Measurements from ENCODE around the gene RINL.
A peak's percentile ranks its signal among the peaks of the same experiment; 100 is the strongest.
"Not testable (repeated sequence)": the region's sequence is repeated elsewhere in the genome, so short reads cannot be mapped to it uniquely, and the experiment has no call there.

The RINL gene

DNA sequence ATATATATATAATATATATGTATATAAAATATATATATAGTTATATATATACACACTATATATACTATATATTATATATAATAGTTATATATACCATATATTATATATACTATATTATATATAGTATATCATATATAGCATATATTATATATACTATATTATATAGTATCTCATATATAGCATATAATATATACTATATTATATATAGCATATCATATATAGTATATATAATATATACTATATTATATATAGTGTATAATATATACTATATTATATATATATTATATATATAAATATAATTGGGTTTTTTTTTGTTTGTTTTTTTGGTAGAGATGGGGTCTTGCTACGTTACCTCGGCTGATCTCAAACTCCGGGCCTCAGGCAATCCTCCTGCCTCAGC, 16.7 kb downstream of the RINL start:
- TF ChIP-seq, protein P1, sequence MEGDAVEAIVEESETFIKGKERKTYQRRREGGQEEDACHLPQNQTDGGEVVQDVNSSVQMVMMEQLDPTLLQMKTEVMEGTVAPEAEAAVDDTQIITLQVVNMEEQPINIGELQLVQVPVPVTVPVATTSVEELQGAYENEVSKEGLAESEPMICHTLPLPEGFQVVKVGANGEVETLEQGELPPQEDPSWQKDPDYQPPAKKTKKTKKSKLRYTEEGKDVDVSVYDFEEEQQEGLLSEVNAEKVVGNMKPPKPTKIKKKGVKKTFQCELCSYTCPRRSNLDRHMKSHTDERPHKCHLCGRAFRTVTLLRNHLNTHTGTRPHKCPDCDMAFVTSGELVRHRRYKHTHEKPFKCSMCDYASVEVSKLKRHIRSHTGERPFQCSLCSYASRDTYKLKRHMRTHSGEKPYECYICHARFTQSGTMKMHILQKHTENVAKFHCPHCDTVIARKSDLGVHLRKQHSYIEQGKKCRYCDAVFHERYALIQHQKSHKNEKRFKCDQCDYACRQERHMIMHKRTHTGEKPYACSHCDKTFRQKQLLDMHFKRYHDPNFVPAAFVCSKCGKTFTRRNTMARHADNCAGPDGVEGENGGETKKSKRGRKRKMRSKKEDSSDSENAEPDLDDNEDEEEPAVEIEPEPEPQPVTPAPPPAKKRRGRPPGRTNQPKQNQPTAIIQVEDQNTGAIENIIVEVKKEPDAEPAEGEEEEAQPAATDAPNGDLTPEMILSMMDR (IDR thresholded peaks at IDR 0.05; ENCODE audit: borderline replicate concordance, insufficient read depth, low read depth, low read length): no peak
- H3K4me3 ChIP-seq (ENCODE audit: low read depth, low read length): no peak overlapping the region

GRCh38 chr19:38859631-38860204, 18.4 kb downstream of the RINL start:
- not testable (repeated sequence) for H3K4me3 ChIP-seq (ENCODE audit: low read depth, low read length)

- TF ChIP-seq, protein P1 (IDR thresholded peaks at IDR 0.05; ENCODE audit: borderline replicate concordance, insufficient read depth, low read depth, low read length): no peak
- H3K4me3 ChIP-seq (ENCODE audit: low read depth, low read length): no peak overlapping the region
Observed at GRCh38 chr19:38856813-38857212, 21.3 kb downstream of the RINL start.

DNA sequence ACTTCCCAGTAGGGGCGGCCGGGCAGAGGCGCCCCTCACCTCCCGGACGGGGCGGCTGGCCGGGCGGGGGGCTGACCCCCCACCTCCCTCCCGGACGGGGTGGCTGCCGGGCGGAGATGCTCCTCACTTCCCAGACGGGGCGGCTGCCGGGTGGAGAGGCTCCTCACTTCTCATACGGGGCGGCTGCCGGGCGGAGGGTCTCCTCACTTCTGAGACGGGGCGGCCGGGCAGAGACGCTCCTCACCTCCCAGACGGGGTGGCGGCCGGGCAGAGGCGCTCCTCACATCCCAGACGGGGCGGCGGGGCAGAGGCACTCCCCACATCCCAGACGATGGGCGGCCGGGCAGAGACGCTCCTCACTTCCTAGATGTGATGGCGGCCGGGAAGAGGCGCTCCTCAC, 22.3 kb downstream of the RINL start:
- H3K4me3 ChIP-seq (ENCODE audit: low read depth, low read length): not testable (repeated sequence)

- H3K4me3 ChIP-seq (ENCODE audit: low read depth, low read length): not testable (repeated sequence)
Observed at GRCh38 chr19:38854961-38855360, 23.1 kb downstream of the RINL start.

- TF ChIP-seq, protein P1 (IDR thresholded peaks at IDR 0.05; ENCODE audit: borderline replicate concordance, insufficient read depth, low read depth, low read length): no peak
- H3K4me3 ChIP-seq (ENCODE audit: low read depth, low read length): no peak overlapping the region
Observed at GRCh38 chr19:38853214-38853613, 24.9 kb downstream of the RINL start.

- TF ChIP-seq, protein P1 (IDR thresholded peaks at IDR 0.05; ENCODE audit: borderline replicate concordance, insufficient read depth, low read depth, low read length): no peak
- H3K4me3 ChIP-seq (ENCODE audit: low read depth, low read length): peak overlapping the region; percentile 65
Observed at GRCh38 chr19:38852231-38853044, 25.6 kb downstream of the RINL start.

DNA sequence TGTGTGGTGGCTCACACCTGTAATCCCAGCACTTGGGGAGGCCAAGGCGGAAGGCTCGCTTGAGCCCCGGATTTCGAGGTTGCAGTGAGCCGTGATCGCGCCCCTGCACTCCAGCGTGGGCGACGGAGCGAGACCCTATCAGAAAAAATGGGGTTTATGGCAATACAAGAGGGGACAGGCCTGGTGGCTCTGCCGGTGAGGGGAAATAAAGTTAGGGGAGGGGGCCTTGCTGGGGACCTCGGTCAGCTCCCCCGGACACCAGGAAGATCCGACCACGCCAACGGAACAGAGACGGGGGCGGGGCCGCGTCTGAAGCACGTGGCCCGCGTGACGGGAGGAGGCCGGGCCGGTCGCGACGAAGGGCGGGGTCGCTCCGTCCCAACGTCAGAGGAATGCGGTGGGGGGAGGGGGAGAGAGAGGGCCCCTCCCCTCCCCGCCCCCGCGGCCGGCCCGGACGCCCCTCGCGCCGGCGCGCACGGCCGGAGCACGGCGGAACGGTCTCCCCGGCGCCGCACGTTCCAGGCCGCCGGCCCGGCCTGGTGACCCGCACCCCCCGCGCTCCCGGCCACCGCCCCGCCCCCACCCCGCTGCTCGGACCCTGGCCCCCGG, 26.3 kb downstream of the RINL start:
- TF ChIP-seq, protein P1 (IDR thresholded peaks at IDR 0.05; ENCODE audit: borderline replicate concordance, insufficient read depth, low read depth, low read length): no peak

More for the DNA sequence above, 26.3 kb downstream of the RINL start:
- peak overlapping the region; percentile 65 for H3K4me3 ChIP-seq (ENCODE audit: low read depth, low read length)
